Measurements from ENCODE around the gene RIOK2.

- TF ChIP-seq EZH2 (IDR thresholded peaks at IDR 0.05; ENCODE audit: borderline replicate concordance, low read depth, low read length) = no peak
- no peak for TF ChIP-seq GATA2 (CRISPR knock-in tag; IDR thresholded peaks at IDR 0.05)
- no peak for TF ChIP-seq ZNF280A (IDR thresholded peaks at IDR 0.05; ENCODE audit: low read depth, partially characterized antibody)
- no peak for TF ChIP-seq NR1H2 (CRISPR knock-in tag; IDR thresholded peaks at IDR 0.05)
- no peak for TF ChIP-seq FOXM1 (IDR thresholded peaks at IDR 0.05; ENCODE audit: low read depth)
- TF ChIP-seq FOXM1 (CRISPR knock-in tag; IDR thresholded peaks at IDR 0.05; ENCODE audit: low read depth) = no peak
- TF ChIP-seq GTF2F1 (IDR thresholded peaks at IDR 0.05; ENCODE audit: low read depth, low read length) = no peak
- no peak for TF ChIP-seq MYNN (IDR thresholded peaks at IDR 0.05)
- no peak for TF ChIP-seq MYNN (CRISPR knock-in tag; IDR thresholded peaks at IDR 0.05)
Measured at GRCh38 chr5:97127727-97128126, 55.3 kb downstream of the RIOK2 start.

All from K562 (cell line).